HCEC 1CT (cell line): Measurements from ENCODE around the gene TNS4.

Experiments
- DNase-seq: peaks from one replicate; pipeline ENCODE4 v3.0.0-alpha.2; 2017

The TNS4 gene

DNA sequence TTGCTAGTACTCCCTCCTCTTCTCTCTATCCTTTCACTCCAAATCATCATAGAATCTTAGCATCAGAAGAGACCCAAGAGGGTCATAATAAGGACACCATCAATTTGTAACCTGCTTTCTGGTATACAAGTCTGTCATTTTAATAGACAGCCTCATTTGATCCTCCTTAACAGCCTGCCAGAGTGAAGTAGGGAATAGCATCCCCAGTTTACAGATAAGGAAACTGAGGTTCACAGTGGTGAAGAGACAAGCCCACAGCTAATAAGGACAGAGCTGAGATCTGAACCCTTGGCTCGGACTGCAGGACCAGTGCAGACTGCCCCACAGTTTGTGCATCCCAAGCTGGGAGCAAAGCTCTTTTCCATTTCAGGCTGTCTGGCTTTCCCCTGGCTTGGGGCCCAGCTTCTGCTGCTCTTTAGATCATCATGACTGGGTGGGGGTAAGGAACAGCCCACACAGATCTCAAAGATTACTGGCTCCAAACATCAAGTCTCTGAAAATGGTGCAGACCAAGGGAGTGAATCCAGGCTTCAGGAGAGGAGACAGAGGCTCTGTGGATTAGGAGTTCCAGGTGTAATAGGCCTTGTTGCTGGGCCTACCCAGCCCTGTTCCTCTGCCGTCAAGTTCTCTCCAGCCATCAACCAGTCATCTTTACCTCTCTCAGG lies 68.4 kb downstream of the TNS4 start:
- no peak for DNase-seq

DNA sequence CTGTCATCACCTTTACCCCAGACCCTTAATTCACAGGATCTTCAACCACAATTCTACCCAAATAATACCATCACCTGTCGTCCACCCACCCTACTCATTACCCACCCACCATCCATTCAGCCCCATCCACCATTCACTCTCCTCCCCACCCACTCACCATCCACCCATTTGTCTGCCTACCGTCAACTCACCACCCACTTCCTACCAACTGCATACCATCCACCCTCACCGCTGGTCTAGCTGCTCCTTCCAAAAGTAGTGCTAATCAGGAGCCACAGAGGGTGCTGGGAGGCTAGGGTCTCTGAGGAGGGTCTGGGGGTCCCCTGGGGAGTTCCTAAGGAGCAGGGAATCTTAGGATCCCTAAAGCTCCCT lies 70.2 kb downstream of the TNS4 start:
- DNase-seq = no peak

DNA sequence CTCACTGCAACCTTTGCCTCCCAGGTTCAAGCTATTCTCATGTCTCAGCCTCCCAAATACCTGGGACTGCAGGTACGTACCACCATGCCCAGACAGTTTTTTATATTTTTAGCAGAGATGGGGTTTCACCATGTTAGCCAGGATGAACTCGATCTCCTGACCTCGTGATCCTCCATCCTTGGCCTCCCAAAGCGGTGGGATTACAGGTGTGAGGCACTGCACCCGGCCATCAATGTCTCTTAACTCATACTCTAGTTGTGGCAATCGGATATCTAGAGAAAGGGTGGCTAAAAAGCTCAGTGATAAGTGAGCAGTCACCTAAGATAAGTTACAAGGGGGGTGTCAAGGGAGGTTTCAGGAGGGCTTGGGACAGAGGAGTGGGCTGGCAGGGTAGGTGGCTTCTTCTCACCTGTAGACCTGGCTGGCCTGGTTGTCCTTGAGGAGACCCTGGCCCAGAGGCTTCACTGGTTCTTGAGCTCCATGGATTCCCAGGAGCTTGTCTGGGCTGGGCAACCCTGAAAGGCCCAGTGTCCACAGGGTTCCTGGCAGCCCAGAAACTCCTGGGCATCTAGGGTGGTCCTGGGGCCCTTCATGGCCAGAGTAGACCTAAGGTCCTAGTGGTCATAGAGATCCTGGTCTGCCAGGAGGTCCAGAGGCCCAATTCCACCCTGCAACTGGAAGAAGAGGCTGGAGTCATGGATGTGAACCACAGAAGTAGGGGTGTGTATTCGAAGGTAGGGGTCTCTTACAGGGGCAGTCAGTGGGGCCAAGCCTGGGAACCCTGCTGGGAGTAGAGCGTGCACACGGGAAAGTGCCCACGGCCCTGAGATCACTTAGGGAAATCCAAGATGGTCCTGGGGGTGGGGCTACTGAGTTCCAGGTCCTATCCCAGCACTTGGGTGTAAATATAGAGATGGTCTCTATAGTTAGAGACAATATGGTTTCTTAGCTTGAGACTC lies 70.9 kb downstream of the TNS4 start:
- no peak for DNase-seq

DNA sequence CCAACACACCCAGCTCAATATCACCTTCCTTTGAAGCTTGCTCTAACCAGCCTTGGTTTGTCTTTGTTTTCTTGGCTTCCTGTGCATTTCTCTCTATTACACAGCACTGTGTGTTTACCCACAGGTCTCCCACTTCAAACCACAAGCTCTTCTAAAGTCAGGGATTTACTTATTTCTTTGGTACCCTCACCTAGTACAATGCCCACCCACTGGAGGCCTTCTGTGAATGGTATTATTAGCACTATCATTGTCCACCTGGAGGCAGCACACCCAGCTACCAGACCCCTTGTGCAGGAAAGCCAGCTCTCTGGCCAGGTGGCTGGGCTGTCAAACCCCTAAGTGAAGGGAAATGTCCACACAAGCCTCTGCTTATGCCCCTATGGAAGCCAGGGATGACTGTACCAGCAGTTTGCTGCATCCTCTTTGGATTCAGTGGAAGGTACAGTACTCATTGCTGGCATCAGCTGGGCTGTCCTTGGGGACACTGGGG lies 74.4 kb downstream of the TNS4 start:
- no peak for DNase-seq
